Activated naive CD4-positive, alpha-beta T cell (primary cell): Measurements from ENCODE around the gene CCNL1.
"Not testable (repeated sequence)": the region's sequence is repeated elsewhere in the genome, so short reads cannot be mapped to it uniquely, and the experiment has no call there.

ENCODE experiments used
- DNase-seq, 4 experiments: peaks; one replicate each; lab custom pipeline; 2025; lab: John Stamatoyannopoulos, UW

CCNL1 gene

DNA sequence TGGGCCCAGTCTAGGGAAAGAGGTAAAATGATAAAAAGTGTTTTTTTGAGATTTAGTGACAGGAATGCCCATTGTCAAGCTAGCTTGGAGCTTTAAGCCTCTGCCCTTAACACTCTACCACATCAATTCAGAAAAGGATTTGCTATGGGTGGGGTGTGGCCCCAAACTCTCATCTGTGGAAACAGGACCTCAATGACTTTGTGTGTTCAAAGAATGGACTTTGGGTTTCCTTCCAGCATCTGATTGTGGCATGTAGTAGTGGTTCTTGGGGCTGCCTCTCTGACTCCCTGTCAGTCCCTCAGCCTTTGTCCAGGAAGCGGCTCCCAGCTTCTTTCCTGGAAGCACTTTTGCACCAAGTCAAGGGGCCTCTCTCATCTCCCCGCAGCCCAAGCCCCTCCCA, 56.1 kb downstream of the CCNL1 start:
- no peak for DNase-seq

DNA sequence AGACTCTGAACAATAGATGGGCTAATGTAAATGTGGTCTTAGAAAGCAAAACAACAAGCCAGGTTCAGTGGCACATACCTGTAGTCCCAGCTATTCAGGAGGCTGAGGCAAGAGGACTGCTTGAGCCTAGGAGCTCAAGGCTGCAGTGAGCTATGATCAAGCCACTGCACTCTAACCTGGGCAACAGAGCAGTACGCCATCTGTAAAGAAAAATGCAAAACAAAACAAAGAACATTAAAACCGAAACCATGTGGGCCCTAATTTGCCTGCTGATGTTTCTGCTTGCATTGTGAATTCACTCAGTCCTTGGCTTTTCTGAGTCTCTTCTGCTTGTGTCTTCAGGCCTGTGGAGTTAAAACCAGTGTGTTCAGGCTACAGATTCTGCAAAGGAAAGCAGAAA, 56.7 kb downstream of the CCNL1 start:
- no peak for DNase-seq

GRCh38 chr3:157102595-157102994, 57.4 kb downstream of the CCNL1 start:
- DNase-seq: not testable (repeated sequence)

GRCh38 chr3:157102098-157102497, 57.8 kb downstream of the CCNL1 start:
- DNase-seq: no peak

DNA sequence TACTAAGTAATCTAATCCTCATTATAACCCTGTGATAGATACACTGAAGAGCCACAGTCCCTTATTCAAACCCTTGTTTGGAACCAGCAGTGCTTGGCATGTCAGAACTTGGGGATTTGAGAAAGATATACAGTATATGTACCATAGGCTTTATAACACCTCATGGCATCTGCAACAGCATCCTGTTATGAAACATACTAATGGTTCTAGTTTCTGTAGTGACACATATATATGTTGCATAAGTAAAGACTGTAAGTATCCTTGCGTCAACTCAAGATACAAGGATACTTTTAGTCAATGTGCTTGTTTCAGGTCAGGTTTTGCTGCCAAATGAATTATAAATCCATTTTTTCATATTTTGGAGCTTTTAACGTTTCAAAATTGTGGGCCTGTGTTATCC, 58.5 kb downstream of the CCNL1 start:
- no peak for DNase-seq

DNA sequence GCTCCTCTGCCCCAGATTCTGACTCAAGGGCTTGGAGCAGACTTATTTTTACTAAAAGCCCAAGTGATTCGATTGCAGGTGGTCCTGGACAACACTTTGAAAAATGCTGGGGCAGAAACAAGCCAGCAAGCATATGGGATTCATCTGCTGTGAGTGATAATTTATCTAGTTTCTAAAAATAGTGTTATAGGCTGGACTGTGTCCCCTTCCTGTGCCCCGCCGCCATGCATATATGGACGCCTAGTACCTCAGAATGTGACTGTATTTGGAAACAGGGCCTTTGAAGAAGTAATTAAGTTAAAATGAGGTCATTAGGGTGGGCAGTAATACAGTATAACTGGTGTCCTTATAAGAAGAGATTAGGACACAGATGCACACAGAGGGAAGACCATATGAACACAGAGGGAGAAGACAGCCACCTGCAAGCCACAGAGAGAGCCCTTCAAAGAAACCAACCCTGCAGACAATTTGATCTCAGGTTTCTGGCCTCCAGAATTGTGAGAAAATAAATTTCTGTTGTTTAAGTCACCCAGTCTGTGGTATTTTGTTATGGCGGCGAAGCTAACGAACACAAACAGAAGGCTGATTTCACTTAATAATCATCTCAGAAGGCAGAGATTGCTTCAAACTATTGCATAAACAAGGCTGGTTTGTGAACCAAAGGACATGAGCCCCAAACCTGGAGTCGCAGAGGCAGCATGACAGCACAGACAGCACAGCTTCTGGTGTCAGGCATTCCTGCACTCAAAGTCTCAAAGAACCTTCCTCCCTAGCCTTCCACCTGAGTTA, 59.1 kb downstream of the CCNL1 start:
- DNase-seq: no peak

- DNase-seq: no peak
Observed at GRCh38 chr3:157100096-157100477, 59.9 kb downstream of the CCNL1 start.

DNA sequence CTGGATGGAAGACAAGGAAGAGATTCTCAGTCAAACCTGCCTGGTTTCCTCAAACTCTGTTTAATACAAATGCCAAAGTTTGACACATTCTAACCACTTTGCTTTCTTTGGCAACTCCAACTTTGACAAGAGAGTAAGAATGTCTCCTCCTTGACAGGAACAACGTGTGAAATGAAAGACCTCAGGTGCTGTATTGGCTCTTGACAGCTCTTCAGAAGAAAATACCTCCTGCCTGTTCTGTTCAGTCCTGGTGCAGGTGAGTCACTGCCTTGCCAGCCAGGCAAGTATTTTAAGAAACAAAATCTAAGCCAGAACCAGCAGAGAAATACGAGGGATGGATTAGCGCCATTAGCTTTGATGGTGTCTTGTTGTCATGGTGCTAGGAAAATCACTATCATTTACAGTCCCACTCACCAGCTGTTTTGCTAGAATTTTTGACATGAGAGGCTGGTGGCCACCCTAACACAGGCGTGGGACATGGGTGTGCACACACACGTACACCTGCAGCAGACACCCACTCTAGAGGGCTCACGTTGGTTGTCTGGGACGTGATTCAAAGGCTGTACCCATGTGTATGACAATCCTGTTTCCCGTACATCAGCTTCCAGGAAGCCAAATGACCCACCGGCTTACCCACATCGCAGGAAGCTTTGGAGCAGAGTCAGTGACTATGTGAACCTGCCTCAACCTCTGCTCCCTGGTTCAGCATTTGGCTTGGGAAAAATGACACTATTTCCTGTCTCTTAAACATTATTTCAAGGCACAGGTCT, 60.4 kb downstream of the CCNL1 start:
- DNase-seq: no peak

GRCh38 chr3:157098823-157099185, 61.1 kb downstream of the CCNL1 start:
- no peak for DNase-seq

- DNase-seq: no peak
Observed at GRCh38 chr3:157098121-157098822, 61.7 kb downstream of the CCNL1 start.
